ENCODE data around the gene LYPD8.

LYPD8 gene

DNA sequence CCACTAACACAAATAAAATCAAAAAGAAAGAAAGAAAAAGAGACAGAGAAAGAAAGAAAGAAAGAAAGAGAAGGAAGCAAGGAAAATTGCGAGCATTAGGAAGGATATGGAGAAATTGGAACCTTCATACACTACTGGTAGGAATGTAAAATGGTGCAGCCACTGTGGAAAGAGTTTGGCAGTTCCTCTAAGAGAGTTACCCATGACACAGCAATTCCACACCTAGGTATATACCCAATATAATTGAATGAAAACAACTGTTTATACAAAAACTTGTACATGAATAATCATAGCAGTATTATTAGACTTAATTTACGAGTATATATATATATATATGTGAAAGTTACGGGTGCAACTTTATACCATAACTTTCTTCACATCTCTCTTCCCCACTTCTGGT is 4.1 kb upstream of the LYPD8 start:
- no peak for TF ChIP-seq CEBPB (IDR thresholded peaks at IDR 0.05)
- no peak for TF ChIP-seq CREB1 (IDR thresholded peaks at IDR 0.05; ENCODE audit: low read depth)
- TF ChIP-seq TEAD4 (IDR thresholded peaks at IDR 0.05): no peak
- TF ChIP-seq EP300 (IDR thresholded peaks at IDR 0.05; ENCODE audit: borderline replicate concordance): no peak
- TF ChIP-seq, protein P1, sequence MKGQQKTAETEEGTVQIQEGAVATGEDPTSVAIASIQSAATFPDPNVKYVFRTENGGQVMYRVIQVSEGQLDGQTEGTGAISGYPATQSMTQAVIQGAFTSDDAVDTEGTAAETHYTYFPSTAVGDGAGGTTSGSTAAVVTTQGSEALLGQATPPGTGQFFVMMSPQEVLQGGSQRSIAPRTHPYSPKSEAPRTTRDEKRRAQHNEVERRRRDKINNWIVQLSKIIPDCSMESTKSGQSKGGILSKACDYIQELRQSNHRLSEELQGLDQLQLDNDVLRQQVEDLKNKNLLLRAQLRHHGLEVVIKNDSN (IDR thresholded peaks at IDR 0.05): no peak
- no peak for TF ChIP-seq NFIC (IDR thresholded peaks at IDR 0.05)
- no peak for TF ChIP-seq TCF12 (IDR thresholded peaks at IDR 0.05; ENCODE audit: low read depth)
- no peak for TF ChIP-seq FOXM1 (IDR thresholded peaks at IDR 0.05; ENCODE audit: borderline replicate concordance, low read depth)
- no peak for TF ChIP-seq EGR1 (IDR thresholded peaks at IDR 0.05)
- TF ChIP-seq, protein P2, sequence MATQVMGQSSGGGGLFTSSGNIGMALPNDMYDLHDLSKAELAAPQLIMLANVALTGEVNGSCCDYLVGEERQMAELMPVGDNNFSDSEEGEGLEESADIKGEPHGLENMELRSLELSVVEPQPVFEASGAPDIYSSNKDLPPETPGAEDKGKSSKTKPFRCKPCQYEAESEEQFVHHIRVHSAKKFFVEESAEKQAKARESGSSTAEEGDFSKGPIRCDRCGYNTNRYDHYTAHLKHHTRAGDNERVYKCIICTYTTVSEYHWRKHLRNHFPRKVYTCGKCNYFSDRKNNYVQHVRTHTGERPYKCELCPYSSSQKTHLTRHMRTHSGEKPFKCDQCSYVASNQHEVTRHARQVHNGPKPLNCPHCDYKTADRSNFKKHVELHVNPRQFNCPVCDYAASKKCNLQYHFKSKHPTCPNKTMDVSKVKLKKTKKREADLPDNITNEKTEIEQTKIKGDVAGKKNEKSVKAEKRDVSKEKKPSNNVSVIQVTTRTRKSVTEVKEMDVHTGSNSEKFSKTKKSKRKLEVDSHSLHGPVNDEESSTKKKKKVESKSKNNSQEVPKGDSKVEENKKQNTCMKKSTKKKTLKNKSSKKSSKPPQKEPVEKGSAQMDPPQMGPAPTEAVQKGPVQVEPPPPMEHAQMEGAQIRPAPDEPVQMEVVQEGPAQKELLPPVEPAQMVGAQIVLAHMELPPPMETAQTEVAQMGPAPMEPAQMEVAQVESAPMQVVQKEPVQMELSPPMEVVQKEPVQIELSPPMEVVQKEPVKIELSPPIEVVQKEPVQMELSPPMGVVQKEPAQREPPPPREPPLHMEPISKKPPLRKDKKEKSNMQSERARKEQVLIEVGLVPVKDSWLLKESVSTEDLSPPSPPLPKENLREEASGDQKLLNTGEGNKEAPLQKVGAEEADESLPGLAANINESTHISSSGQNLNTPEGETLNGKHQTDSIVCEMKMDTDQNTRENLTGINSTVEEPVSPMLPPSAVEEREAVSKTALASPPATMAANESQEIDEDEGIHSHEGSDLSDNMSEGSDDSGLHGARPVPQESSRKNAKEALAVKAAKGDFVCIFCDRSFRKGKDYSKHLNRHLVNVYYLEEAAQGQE (IDR thresholded peaks at IDR 0.05; ENCODE audit: low read depth): no peak

DNA sequence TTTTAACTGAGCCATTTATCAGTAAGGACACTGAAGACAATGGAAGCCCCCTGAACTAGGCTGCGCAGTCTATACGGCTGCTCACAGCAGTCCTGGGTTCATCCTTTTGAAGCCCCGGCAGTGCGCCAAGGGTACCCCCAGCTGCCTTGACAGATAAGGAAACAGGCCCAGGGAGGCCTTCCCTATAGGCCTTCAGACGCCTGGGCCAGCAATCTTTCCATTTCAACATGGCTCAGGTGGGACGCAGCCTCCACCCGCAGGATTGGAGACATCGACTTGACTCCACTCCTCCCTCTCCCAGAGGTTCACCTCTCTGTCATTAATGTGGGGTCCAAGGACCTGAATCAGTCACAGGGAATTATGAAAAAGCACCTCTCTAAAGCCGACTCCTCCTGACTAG is 2.8 kb upstream of the LYPD8 start:
- TF ChIP-seq EP300 (IDR thresholded peaks at IDR 0.05; ENCODE audit: borderline replicate concordance) (no peak), RAD21 (IDR thresholded peaks at IDR 0.05; ENCODE audit: low read depth) (no peak), CREB1 (IDR thresholded peaks at IDR 0.05; ENCODE audit: low read depth) (no peak), NFIC (IDR thresholded peaks at IDR 0.05) (no peak), TCF12 (IDR thresholded peaks at IDR 0.05; ENCODE audit: low read depth) (no peak), TEAD4 (IDR thresholded peaks at IDR 0.05) (no peak), TAF1 (IDR thresholded peaks at IDR 0.05; ENCODE audit: low read depth) (no peak), ZBTB7A (IDR thresholded peaks at IDR 0.05; ENCODE audit: low read depth) (no peak), CEBPB (IDR thresholded peaks at IDR 0.05) (no peak), FOXM1 (IDR thresholded peaks at IDR 0.05; ENCODE audit: borderline replicate concordance, low read depth) (no peak), YY1 (IDR thresholded peaks at IDR 0.05; ENCODE audit: low read depth) (no peak), EGR1 (IDR thresholded peaks at IDR 0.05) (no peak)
- TF ChIP-seq, protein P1 (IDR thresholded peaks at IDR 0.05): no peak
- TF ChIP-seq, protein P2 (IDR thresholded peaks at IDR 0.05; ENCODE audit: low read depth): no peak
- TF ChIP-seq, protein P3, sequence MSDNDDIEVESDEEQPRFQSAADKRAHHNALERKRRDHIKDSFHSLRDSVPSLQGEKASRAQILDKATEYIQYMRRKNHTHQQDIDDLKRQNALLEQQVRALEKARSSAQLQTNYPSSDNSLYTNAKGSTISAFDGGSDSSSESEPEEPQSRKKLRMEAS (IDR thresholded peaks at IDR 0.05): no peak

DNA sequence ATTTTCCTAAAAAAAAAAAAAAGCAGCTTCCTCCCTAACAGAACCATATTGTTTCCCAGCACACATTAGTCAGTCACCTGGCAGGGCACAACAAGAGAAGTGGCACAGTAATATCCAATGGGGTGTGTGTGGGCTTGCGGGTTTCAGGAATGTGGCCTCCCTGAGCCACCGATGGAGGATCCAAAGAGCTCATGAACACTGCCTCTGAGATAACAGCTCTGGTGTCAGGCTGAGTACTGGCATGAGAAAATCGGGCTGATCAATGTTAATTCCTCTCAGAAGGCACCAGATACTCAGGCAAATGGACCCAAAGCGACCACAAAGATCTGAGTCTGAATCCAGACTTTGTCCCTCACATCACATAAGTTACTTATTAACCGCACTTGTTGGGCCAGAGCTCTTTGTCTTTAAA is 2.2 kb upstream of the LYPD8 start:
- TF ChIP-seq RAD21 (IDR thresholded peaks at IDR 0.05; ENCODE audit: low read depth) (no peak), TEAD4 (IDR thresholded peaks at IDR 0.05) (no peak), EP300 (IDR thresholded peaks at IDR 0.05; ENCODE audit: borderline replicate concordance) (no peak), TCF12 (IDR thresholded peaks at IDR 0.05; ENCODE audit: low read depth) (no peak), YY1 (IDR thresholded peaks at IDR 0.05; ENCODE audit: low read depth) (no peak)
- TF ChIP-seq, protein P2 (IDR thresholded peaks at IDR 0.05; ENCODE audit: low read depth): no peak
- TF ChIP-seq, protein P3 (IDR thresholded peaks at IDR 0.05): no peak

DNA sequence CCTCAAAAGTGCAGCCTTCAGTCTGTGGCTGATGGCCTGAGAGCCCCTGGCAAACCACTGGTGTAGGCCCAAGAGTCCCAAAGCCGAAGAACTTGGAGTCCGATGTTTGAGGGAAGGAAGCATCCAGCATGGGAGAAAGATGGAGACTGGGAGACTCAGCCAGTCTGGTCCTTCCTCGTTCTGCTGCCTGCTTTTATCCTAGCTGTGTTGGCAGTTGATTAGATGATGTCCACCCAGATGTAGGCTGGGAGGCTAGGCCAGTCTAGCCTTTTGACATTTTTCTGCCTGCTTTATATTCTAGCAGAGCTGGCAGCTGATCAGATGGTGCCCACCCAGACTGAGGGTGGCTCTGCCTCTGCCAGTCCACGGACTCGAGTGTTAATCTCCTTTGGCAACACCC is 1.1 kb upstream of the LYPD8 start:
- TF ChIP-seq CEBPB (IDR thresholded peaks at IDR 0.05) (no peak), EGR1 (IDR thresholded peaks at IDR 0.05) (no peak), CREB1 (IDR thresholded peaks at IDR 0.05; ENCODE audit: low read depth) (no peak), RAD21 (IDR thresholded peaks at IDR 0.05; ENCODE audit: low read depth) (no peak), FOXM1 (IDR thresholded peaks at IDR 0.05; ENCODE audit: borderline replicate concordance, low read depth) (no peak), EP300 (IDR thresholded peaks at IDR 0.05; ENCODE audit: borderline replicate concordance) (no peak), TAF1 (IDR thresholded peaks at IDR 0.05; ENCODE audit: low read depth) (no peak), TCF12 (IDR thresholded peaks at IDR 0.05; ENCODE audit: low read depth) (no peak), NFIC (IDR thresholded peaks at IDR 0.05) (no peak), TEAD4 (IDR thresholded peaks at IDR 0.05) (no peak)
- TF ChIP-seq, protein P3 (IDR thresholded peaks at IDR 0.05): no peak
- TF ChIP-seq, protein P2 (IDR thresholded peaks at IDR 0.05; ENCODE audit: low read depth): no peak

All from Ishikawa (cell line).